Activated naive CD8-positive, alpha-beta T cell treated with anti-CD3 and anti-CD28 coated beads for 36 hours (primary cell): ENCODE results near the gene ALS2. TPM values are rescaled to one million over a fixed set of nuclear protein-coding genes. Genes with fewer than 3 reads are reported as not detected.

ENCODE experiments used
- DNase-seq: peaks from one replicate; pipeline ENCODE4 v3.0.0; 2021
- H3K27ac Mint-ChIP-seq: one replicate; pipeline ENCODE4 v1.8.0; 2022; ENCODE audit warnings: mild to moderate bottlenecking, moderate library complexity, mixed read lengths
- H3K27me3 Mint-ChIP-seq: one replicate; pipeline ENCODE4 v1.8.0; 2022; ENCODE audit warnings: mild to moderate bottlenecking, mixed read lengths
- H3K36me3 Mint-ChIP-seq: one replicate; pipeline ENCODE4 v1.8.0; 2021; ENCODE audit warnings: mild to moderate bottlenecking, mixed read lengths
- H3K4me1 Mint-ChIP-seq: one replicate; pipeline ENCODE4 v1.8.0; 2021; ENCODE audit warnings: mixed read lengths
- H3K4me3 Mint-ChIP-seq: one replicate; pipeline ENCODE4 v1.8.0; 2022; ENCODE audit warnings: mild to moderate bottlenecking, moderate library complexity, mixed read lengths
- H3K9me3 Mint-ChIP-seq: one replicate; pipeline ENCODE4 v1.8.0; 2022; ENCODE audit warnings: mixed read lengths
- total RNA-seq, 2 experiments: library from RNA; stranded (reverse); gene quantifications; one replicate each; pipeline ENCODE4 v1.2.3, GENCODE V29; 2021

ALS2 gene
- total RNA-seq, 2 experiments from 2014 or later, result 16.1 to 16.5 TPM

- no peak overlapping the region for H3K27ac Mint-ChIP-seq
- H3K27me3 Mint-ChIP-seq, result peaks cover 17% of the 10 kb centered on the region
- H3K4me3 Mint-ChIP-seq, result no peak overlapping the region
- no peak for DNase-seq
- no peaks in the 10 kb centered on the region for H3K9me3 Mint-ChIP-seq
- H3K36me3 Mint-ChIP-seq, result no peaks in the 10 kb centered on the region
- peaks cover 6% of the 10 kb centered on the region for H3K4me1 Mint-ChIP-seq
Observed at GRCh38 chr2:201653221-201653620, 127.5 kb downstream of the ALS2 start.

Other genes with a start within 250 kb of the ALS2 start
- gene TMEM237, start 137.4 kb downstream of the ALS2 start, total RNA-seq, result 10 to 100 TPM; 18.5 to 20.4 TPM
- not detected for gene MPP4, start 82.3 kb downstream of the ALS2 start, total RNA-seq
- not detected for gene CDK15, start 25.6 kb upstream of the ALS2 start, total RNA-seq